Adrenal gland (tissue), 12 donors: ENCODE results near the gene SMCP. TPM values are rescaled to one million over a fixed set of nuclear protein-coding genes. Genes with fewer than 3 reads are reported as not detected.

Experiments used
- DNase-seq, 7 donors: peaks; one replicate each; pipeline ENCODE4 v3.0.0-alpha.2; 2019 to 2020
- H3K27ac ChIP-seq, 5 donors: fragments of 200-600 bp; sonication (generic) in 4 of 5; 1 replicate in 3 of 5; 2 replicates in 2 of 5; pipeline versions ENCODE4 v1.5.1 to v1.8.0; 2016 to 2020; ENCODE audit warnings: mild to moderate bottlenecking in 1 of 5
- H3K27me3 ChIP-seq: fragments of 200-600 bp; 2 replicates; pipeline ENCODE4 v1.8.0; 2021
- H3K36me3 ChIP-seq, 2 donors: fragments of 200-600 bp; replicated peaks in 1 of 2; 1 replicate in 1 of 2; 2 replicates in 1 of 2; pipeline versions ENCODE4 v1.5.1 to v1.8.0; 2018 to 2022
- H3K4me1 ChIP-seq, 2 donors: fragments of 200-600 bp; replicated peaks in 1 of 2; 1 replicate in 1 of 2; 2 replicates in 1 of 2; pipeline versions ENCODE4 v1.5.1 to v1.8.0; 2018 to 2021
- H3K4me3 ChIP-seq, 4 donors: fragments of 200-600 bp; sonication (generic) in 3 of 4; one replicate each; pipeline ENCODE4 v1.5.1; 2016 to 2018
- H3K9me3 ChIP-seq, 3 donors: fragments of 200-600 bp; sonication (generic) in 1 of 3; replicated peaks in 1 of 3; 1 replicate in 2 of 3; 2 replicates in 1 of 3; pipeline versions ENCODE4 v1.5.1 to v1.8.0; 2016 to 2021
- CTCF ChIP-seq, 6 experiments: fragments of 450-650 bp in 4 of 6; fragments of 200-600 bp in 2 of 6; sonication (generic) in 1 of 6; IDR thresholded peaks; 1 replicate in 5 of 6; 2 replicates in 1 of 6; pipeline versions ENCODE4 v1.5.1 to v1.8.0; 2016 to 2021; ENCODE audit warnings: antibody characterized with exemption in 6 of 6, mild to moderate bottlenecking in 2 of 6, moderate library complexity in 1 of 6
- POLR2A ChIP-seq, 2 donors: fragments of 450-650 bp; IDR thresholded peaks; one replicate each; pipeline ENCODE4 v1.6.1; 2017; ENCODE audit warnings: antibody characterized with exemption in 2 of 2, mild to moderate bottlenecking in 2 of 2, moderate library complexity in 1 of 2
- WGBS, 4 donors: extraction: QIAGEN DNeasy Blood & Tissue Kit in 2 of 4; methylation state at CpG; one replicate each; pipeline versions ENCODE4 v1.1.5 to v1.1.7; 2013 to 2017; 5-methylcytosine and 5-hydroxymethylcytosine counted together
- intact Hi-C, 2 donors: fragments of 100-400 bp; cut with DNase I; formaldehyde crosslinking; loops; one replicate each; pipeline versions ENCODE4 v1.14.1 to v1.15.0; 2022 to 2023
- polyA plus RNA-seq, 3 donors: library from polyadenylated mRNA; stranded (reverse); fragments of 200-250 nt in 2 of 3; fragments of 350-450 nt in 1 of 3; fragmentation: Illumina TruSeq in 1 of 3; extraction: RNeasy Lipid Tissue Mini Kit (QIAGEN cat#74804) in 1 of 3; gene quantifications; one replicate each; pipeline ENCODE4 v1.2.3, GENCODE V29; 2013 to 2014
- total RNA-seq, 9 donors: library from RNA; depleted of rRNA in 4 of 9; stranded (reverse); fragments of >200 nt in 4 of 9; fragments of 120-200 nt in 1 of 9; fragmentation: NEBNext Ultra II Directional in 1 of 9; extraction: Animal tissue kit (Norgen Biotek cat#: 25700) in 1 of 9; gene quantifications; one replicate each; pipeline versions ENCODE4 v1.1.0 to v1.2.4, GENCODE V29; 2013 to 2023
- donor health status: healthy with polysubstance abuse.
- donor health status: Bipolar disorder and iron deficiency.
- donor health status: DM: yes; HTN: yes; CAD: no.
- donor health status: DM: no; HTN: no; CAD: no.
- donor health status: DM: no; HTN: no; CAD: no.
- donor health status: DM: yes; HTN: yes; CAD: no.

SMCP gene
- total and polyA plus RNA-seq, 12 donors = not detected

- H3K4me3 ChIP-seq = no peak overlapping the region
- no peaks in the 10 kb centered on the region for H3K9me3 ChIP-seq
- intact Hi-C loops = no loop called here
- WGBS, 4 donors = 73 to 84% (median 81%) methylated on average over 4 of the region's 4 CpGs
- DNase-seq = no peak
- no peaks in the 10 kb centered on the region for H3K27me3 ChIP-seq
- H3K36me3 ChIP-seq = no peaks in the 10 kb centered on the region
- TF ChIP-seq CTCF (IDR thresholded peaks at IDR 0.05) (no peak), POLR2A (IDR thresholded peaks at IDR 0.05) (no peak)
- no peaks in the 10 kb centered on the region for H3K4me1 ChIP-seq
- no peak overlapping the region for H3K27ac ChIP-seq
Measured at GRCh38 chr1:152899027-152899426, 20.9 kb downstream of the SMCP start.

DNA sequence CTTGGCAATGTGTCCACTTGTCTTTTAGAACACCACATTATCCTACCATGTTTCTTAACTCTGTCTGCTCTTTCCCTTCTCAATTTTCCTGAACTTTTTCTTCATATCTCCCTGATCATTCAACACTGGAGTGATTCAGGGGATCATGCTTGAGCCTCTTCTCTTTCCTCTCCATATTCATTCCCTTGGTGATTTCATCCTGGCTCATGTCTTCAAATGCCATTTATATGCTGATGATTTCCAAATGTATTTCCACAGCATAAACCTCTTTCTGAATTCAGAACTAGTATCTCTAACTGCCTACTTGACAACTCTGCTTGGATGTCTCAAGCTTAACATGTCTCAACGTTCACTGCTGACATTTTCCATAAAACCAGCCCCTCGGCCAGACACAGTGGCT lies 21.8 kb downstream of the SMCP start:
- no peaks in the 10 kb centered on the region for H3K36me3 ChIP-seq
- no peak overlapping the region for H3K27ac ChIP-seq
- no peaks in the 10 kb centered on the region for H3K27me3 ChIP-seq
- H3K9me3 ChIP-seq = no peaks in the 10 kb centered on the region
- DNase-seq = no peak
- no peak overlapping the region for H3K4me3 ChIP-seq
- intact Hi-C loops = no loop called here
- 63 to 78% (median 76%) methylated on average over 2 of the region's 2 CpGs for WGBS, 4 donors
- no peaks in the 10 kb centered on the region for H3K4me1 ChIP-seq
- TF ChIP-seq CTCF (IDR thresholded peaks at IDR 0.05) (no peak), POLR2A (IDR thresholded peaks at IDR 0.05) (no peak)

DNA sequence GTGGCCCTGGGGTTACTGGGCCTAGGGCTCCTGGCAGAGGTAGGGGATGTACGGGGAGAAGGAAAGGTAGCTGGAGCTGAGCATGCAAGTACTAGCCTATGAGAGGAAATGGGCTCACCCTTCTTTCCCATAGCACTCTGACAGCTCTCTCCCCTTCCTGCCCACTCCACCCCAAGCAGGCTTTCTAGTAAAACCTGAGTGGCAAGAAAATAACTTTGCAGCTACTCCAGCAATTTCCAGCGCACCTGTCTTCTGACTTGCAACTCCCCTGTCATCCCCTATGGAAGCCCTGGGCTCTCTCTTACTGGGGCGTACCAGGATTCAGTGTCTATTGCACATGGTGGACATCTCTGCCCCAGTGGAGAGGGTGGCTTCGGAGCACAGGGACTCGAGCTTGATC lies 23.5 kb downstream of the SMCP start:
- Histone ChIP-seq H3K36me3 (no peaks in the 10 kb centered on the region), H3K4me3 (no peak overlapping the region), H3K27me3 (no peaks in the 10 kb centered on the region), H3K9me3 (no peaks in the 10 kb centered on the region), H3K27ac (no peak overlapping the region), H3K4me1 (no peaks in the 10 kb centered on the region)
- DNase-seq = no peak
- intact Hi-C loops = no loop called here
- WGBS, 4 donors = 78 to 82% (median 80%) methylated on average over 3 to 5 of the region's 5 CpGs
- TF ChIP-seq POLR2A (IDR thresholded peaks at IDR 0.05) = no peak
- TF ChIP-seq CTCF (IDR thresholded peaks at IDR 0.05) = no peak

DNA sequence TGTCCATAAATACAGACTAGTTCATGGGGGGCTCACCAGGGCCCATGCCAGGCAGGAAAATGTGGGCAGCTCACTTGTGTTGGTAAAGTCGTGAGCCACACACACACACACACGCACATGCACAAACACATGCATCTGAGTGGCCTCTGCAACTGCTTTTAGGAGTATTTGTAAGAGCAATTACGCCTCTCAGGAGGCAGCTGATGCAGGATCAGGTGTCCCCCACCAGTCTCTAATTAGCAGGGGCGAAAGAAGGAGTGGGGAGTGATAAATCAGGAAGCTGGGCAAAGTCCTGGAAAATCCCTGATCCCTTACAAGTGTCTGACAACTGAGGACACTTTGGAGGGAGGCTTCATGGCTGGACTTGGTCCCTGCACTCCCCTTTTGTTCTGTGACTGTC lies 24.5 kb downstream of the SMCP start:
- Histone ChIP-seq H3K27me3 (no peaks in the 10 kb centered on the region), H3K4me1 (no peaks in the 10 kb centered on the region), H3K27ac (no peak overlapping the region), H3K9me3 (no peaks in the 10 kb centered on the region), H3K36me3 (no peaks in the 10 kb centered on the region), H3K4me3 (no peak overlapping the region)
- intact Hi-C loops = no loop called here
- TF ChIP-seq POLR2A (IDR thresholded peaks at IDR 0.05) (no peak), CTCF (IDR thresholded peaks at IDR 0.05) (no peak)
- DNase-seq = no peak
- 69 to 91% (median 72%) methylated on average over 3 to 4 of the region's 4 CpGs for WGBS, 4 donors
